Breast epithelium (tissue), 4 donors: ENCODE data around the gene SLC52A1. TPM values are rescaled to one million over a fixed set of nuclear protein-coding genes. Genes with fewer than 3 reads are reported as not detected.
A peak's percentile ranks its signal among the peaks of the same experiment; 100 is the strongest.

Source experiments
- DNase-seq, 2 donors: peaks; one replicate each; pipeline ENCODE4 v3.0.0-alpha.2; 2019; ENCODE audit warnings: low spot score in 2 of 2
- H3K27ac ChIP-seq, 2 donors: fragments of 200-600 bp; sonication (generic) in 1 of 2; one replicate each; pipeline ENCODE4 v1.5.1; 2016 to 2019; ENCODE audit warnings: mild to moderate bottlenecking in 1 of 2
- H3K27me3 ChIP-seq, 2 donors: fragments of 200-600 bp; sonication (generic) in 1 of 2; one replicate each; pipeline versions ENCODE4 v1.5.1 to v1.6.0; 2017 to 2019; ENCODE audit warnings: control low read depth in 1 of 2, mild to moderate bottlenecking in 1 of 2
- H3K36me3 ChIP-seq: fragments of 200-600 bp; one replicate; pipeline ENCODE4 v1.5.1; 2019
- H3K4me1 ChIP-seq, 2 donors: fragments of 200-600 bp; sonication (generic); one replicate each; pipeline ENCODE4 v1.5.1; 2016 to 2019; ENCODE audit warnings: control low read depth in 1 of 2
- H3K4me3 ChIP-seq, 3 donors: fragments of 200-600 bp; sonication (generic); 1 replicate in 2 of 3; 2 replicates in 1 of 3; pipeline ENCODE4 v1.5.1; 2016 to 2019; ENCODE audit warnings: mild to moderate bottlenecking in 3 of 3, moderate library complexity in 2 of 3
- H3K9me3 ChIP-seq, 2 donors: fragments of 200-600 bp; sonication (generic) in 1 of 2; one replicate each; pipeline ENCODE4 v1.5.1; 2016 to 2019; ENCODE audit warnings: control low read depth in 1 of 2
- CTCF ChIP-seq, 3 donors: fragments of 450-650 bp; IDR thresholded peaks; one replicate each; pipeline ENCODE4 v1.5.1; 2016 to 2017; ENCODE audit warnings: antibody characterized with exemption in 3 of 3, mild to moderate bottlenecking in 3 of 3, moderate library complexity in 3 of 3
- POLR2A ChIP-seq: fragments of 450-650 bp; IDR thresholded peaks from one replicate; pipeline ENCODE4 v1.6.1; 2016; ENCODE audit warnings: antibody characterized with exemption, mild to moderate bottlenecking, moderate library complexity
- POLR2AphosphoS5 ChIP-seq, 3 donors: sonication (generic); formaldehyde crosslinking; IDR thresholded peaks; one replicate each; pipeline ENCODE4 v1.6.1; 2017; ENCODE audit warnings: antibody characterized with exemption in 3 of 3
- intact Hi-C: fragments of 100-400 bp; cut with DNase I; formaldehyde crosslinking; loops from one replicate; pipeline ENCODE4 v1.15.1; 2023; ENCODE audit warnings: low total_unique reads
- total RNA-seq, 3 donors: library from RNA; depleted of rRNA; stranded (reverse); fragments of >200 nt; gene quantifications; one replicate each; pipeline ENCODE4 v1.1.0, GENCODE V29; 2016

SLC52A1 gene
- total RNA-seq, 3 donors from 2014 or later: 0.29 to 0.98 (median 0.32) TPM

GRCh38 chr17:4998732-4999429, 36.3 kb downstream of the SLC52A1 start:
- Histone ChIP-seq H3K36me3 (no peaks in the 10 kb centered on the region), H3K27ac (peak overlapping the region; percentile 94), H3K9me3 (no peaks in the 10 kb centered on the region), H3K4me1 (peaks cover 9 to 12% of the 10 kb centered on the region in 2 donors), H3K27me3 (no peaks in the 10 kb centered on the region), H3K4me3 (peak overlapping the region; percentile 78 to 93 (median 88))
- TF ChIP-seq POLR2AphosphoS5 (IDR thresholded peaks at IDR 0.05) (no peak), POLR2A (no peak), CTCF (IDR thresholded peaks at IDR 0.05) (no peak)
- peak in 1 of 2 donors; percentile 27 for DNase-seq
- intact Hi-C loops: no loop called here

GRCh38 chr17:4998027-4998731, 37.0 kb downstream of the SLC52A1 start:
- peak overlapping the region; percentile 94 for H3K27ac ChIP-seq
- no peaks in the 10 kb centered on the region for H3K36me3 ChIP-seq
- H3K27me3 ChIP-seq: no peaks in the 10 kb centered on the region
- intact Hi-C loops: no loop called here
- DNase-seq: peak in 1 of 2 donors; percentile 26
- TF ChIP-seq POLR2A (no peak), POLR2AphosphoS5 (IDR thresholded peaks at IDR 0.05) (no peak), CTCF (IDR thresholded peaks at IDR 0.05) (no peak)
- H3K4me3 ChIP-seq: peak overlapping the region; percentile 78 to 93 (median 88)
- peaks cover 9 to 12% of the 10 kb centered on the region in 2 donors for H3K4me1 ChIP-seq
- no peaks in the 10 kb centered on the region for H3K9me3 ChIP-seq

- Histone ChIP-seq H3K9me3 (no peaks in the 10 kb centered on the region), H3K4me1 (peaks cover 9 to 12% of the 10 kb centered on the region in 2 donors), H3K27me3 (no peaks in the 10 kb centered on the region), H3K4me3 (peak within 1 kb of the TSS; percentile 78 to 93 (median 88)), H3K36me3 (no peaks in the 10 kb centered on the region), H3K27ac (peak within 1 kb of the TSS; percentile 94)
- intact Hi-C loops: no loop called here
- TF ChIP-seq CTCF (IDR thresholded peaks at IDR 0.05) (peak in 2 of 3 donors; percentile 27 to 36), POLR2A (peak; percentile 71), POLR2AphosphoS5 (IDR thresholded peaks at IDR 0.05) (peak in 1 of 3 donors; percentile 61)
- DNase-seq: peak; percentile 85 to 93
Measured at GRCh38 chr17:4997302-4998026, 37.8 kb downstream of the SLC52A1 start, which contains the start of the genes INCA1 and KIF1C. Gene INCA1 (minus strand): TSS chr17:4997522. CDS start chr17:4994437, 3,085 bp downstream. Gene KIF1C (plus strand): TSS chr17:4997950. CDS start chr17:5000247, 2,297 bp downstream.

GRCh38 chr17:4994081-4994595, 41.1 kb downstream of the SLC52A1 start:
- no peaks in the 10 kb centered on the region for H3K9me3 ChIP-seq
- H3K36me3 ChIP-seq: no peaks in the 10 kb centered on the region
- no peaks in the 10 kb centered on the region for H3K27me3 ChIP-seq
- intact Hi-C loops: no loop called here
- no peak overlapping the region for H3K4me3 ChIP-seq
- no peak overlapping the region for H3K27ac ChIP-seq
- H3K4me1 ChIP-seq: peaks cover 0 to 2% of the 10 kb centered on the region in 2 donors
- no peak for TF ChIP-seq POLR2AphosphoS5 (IDR thresholded peaks at IDR 0.05)
- no peak for TF ChIP-seq POLR2A
- TF ChIP-seq CTCF (IDR thresholded peaks at IDR 0.05): no peak
- DNase-seq: no peak
